GM19463 (cell line): ENCODE data around the gene RHOU.
"Not testable (repeated sequence)": the region's sequence is repeated elsewhere in the genome, so short reads cannot be mapped to it uniquely, and the experiment has no call there.

Experiments
- ATAC-seq: cut with Tn5 transposase; IDR thresholded peaks from one replicate; pipeline ENCODE4 v1.9.1; 2021; ENCODE audit warnings: mild to moderate bottlenecking, moderate library complexity; ENCODE audit not compliant: unreplicated experiment

The RHOU gene

GRCh38 chr1:228755800-228756199 is 20.5 kb downstream of the RHOU start:
- ATAC-seq: no peak

GRCh38 chr1:228756457-228756856 is 21.2 kb downstream of the RHOU start:
- no peak for ATAC-seq

- ATAC-seq: no peak
Observed at GRCh38 chr1:228758447-228758846, 23.2 kb downstream of the RHOU start.

GRCh38 chr1:228760979-228761378 is 25.7 kb downstream of the RHOU start:
- ATAC-seq: no peak

- no peak for ATAC-seq
Observed at GRCh38 chr1:228763561-228763960, 28.3 kb downstream of the RHOU start.

- ATAC-seq: peak; percentile 53
Observed at GRCh38 chr1:228765168-228765946, 30.1 kb downstream of the RHOU start.

GRCh38 chr1:228766788-228767187 is 31.5 kb downstream of the RHOU start:
- no peak for ATAC-seq

- peak; percentile 52 for ATAC-seq
Observed at GRCh38 chr1:228767636-228768354, 32.5 kb downstream of the RHOU start.

GRCh38 chr1:228768355-228769000 is 33.2 kb downstream of the RHOU start:
- ATAC-seq: peak; percentile 61

GRCh38 chr1:228770779-228771223 is 35.5 kb downstream of the RHOU start:
- ATAC-seq: no peak

- no peak for ATAC-seq
Observed at GRCh38 chr1:228772516-228773212, 37.4 kb downstream of the RHOU start.

GRCh38 chr1:228775946-228776345 is 40.7 kb downstream of the RHOU start:
- ATAC-seq: not testable (repeated sequence)

- no peak for ATAC-seq
Observed at GRCh38 chr1:228776449-228776848, 41.2 kb downstream of the RHOU start.

- ATAC-seq: no peak
Observed at GRCh38 chr1:228777236-228777635, 42.0 kb downstream of the RHOU start.

GRCh38 chr1:228778026-228778425 is 42.7 kb downstream of the RHOU start:
- ATAC-seq: no peak

GRCh38 chr1:228778466-228778865 is 43.2 kb downstream of the RHOU start:
- no peak for ATAC-seq

- ATAC-seq: no peak
Observed at GRCh38 chr1:228778961-228779360, 43.7 kb downstream of the RHOU start.

- no peak for ATAC-seq
Observed at GRCh38 chr1:228781161-228781808, 46.0 kb downstream of the RHOU start.

GRCh38 chr1:228781809-228782661 is 46.8 kb downstream of the RHOU start:
- ATAC-seq: no peak
